Astrocyte of the cerebellum (primary cell): ENCODE results near the gene SRR.

Source experiments
- DNase-seq: peaks from one replicate; pipeline ENCODE4 v3.0.0-alpha.2; 2011; ENCODE audit warnings: low read depth
- H3K4me3 ChIP-seq: 2 replicates; pipeline ENCODE4 v1.5.1; 2011; ENCODE audit warnings: mild to moderate bottlenecking, low read depth, low read length, moderate library complexity
- CTCF ChIP-seq: IDR thresholded peaks from 2 replicates; pipeline ENCODE4 v1.5.1; 2012; ENCODE audit warnings: low read length, low read depth, moderate library complexity, mild to moderate bottlenecking; ENCODE audit errors: missing control alignments
- in situ Hi-C: cut with HindIII; loops from 2 replicates; pipeline ENCODE4 v1.10.0; 2017; ENCODE audit warnings: low sequenced_read_pairs

The SRR gene

DNA sequence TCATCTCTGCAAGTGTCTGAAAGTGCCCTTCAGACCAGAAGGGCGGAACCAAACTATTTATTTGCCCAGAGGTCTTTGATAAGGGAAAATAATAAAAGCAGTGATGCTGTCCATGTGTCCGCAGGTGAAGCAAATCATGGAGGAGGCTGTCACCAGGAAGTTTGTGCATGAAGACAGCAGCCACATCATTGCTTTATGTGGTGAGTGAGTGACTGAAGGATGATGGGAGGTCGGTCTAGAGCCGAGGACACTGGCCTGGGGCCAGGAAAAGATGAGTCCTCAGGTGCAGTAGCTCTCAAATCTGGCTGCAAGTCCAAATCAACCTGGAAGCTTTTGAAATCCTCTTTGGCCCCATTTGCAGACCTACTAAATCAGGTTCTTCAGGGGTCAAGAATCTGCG lies 39.7 kb downstream of the SRR start:
- no peak overlapping the region for H3K4me3 ChIP-seq
- no peak for DNase-seq
- no peak for TF ChIP-seq CTCF
- in situ Hi-C loops = no loop called here

DNA sequence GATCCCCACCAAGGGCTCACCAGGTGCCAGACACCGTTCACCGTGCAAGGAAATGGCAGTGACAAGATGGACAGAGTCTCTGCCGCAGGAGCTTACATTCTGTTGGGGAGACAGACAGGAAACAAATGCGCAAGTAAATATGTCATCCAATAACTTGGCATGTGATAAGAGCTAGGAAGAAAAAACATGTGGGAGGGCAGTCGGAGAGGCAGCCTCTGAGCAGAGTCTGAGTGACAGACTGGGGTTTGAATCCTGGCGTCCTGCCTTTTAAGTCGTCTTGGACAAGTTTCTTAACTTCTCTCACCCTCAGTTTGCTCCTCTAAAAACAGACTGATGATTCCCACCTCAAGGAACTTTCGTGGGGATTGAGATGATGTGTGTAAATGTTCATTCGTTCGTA lies 40.8 kb downstream of the SRR start:
- no peak overlapping the region for H3K4me3 ChIP-seq
- in situ Hi-C loops = no loop called here
- TF ChIP-seq CTCF = no peak
- DNase-seq = no peak

DNA sequence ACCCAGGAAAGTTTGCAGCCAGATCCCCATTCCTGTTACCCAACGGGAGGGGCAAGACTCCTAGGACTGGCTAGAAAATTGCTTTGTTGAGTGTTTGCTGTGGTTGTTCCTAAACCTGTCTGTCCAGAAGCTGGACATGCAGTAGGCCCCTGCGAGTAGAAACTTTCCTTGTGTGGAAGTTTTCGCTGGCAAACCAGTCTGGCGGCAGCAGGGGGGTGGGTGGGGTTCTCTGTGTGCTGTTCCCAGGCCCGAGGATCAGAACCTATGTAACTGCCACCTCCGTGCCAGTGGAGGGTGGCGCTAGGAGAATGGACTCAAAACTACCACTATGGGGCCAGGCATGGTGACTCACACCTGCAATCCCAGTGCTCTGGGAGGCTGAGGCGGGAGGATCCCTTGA lies 42.7 kb downstream of the SRR start:
- H3K4me3 ChIP-seq = no peak overlapping the region
- no peak for TF ChIP-seq CTCF

GRCh38 chr17:2347805-2348685 lies 44.3 kb downstream of the SRR start:
- in situ Hi-C loops = no loop called here
- no peak for DNase-seq
- no peak overlapping the region for H3K4me3 ChIP-seq
- TF ChIP-seq CTCF = no peak

More for the DNA sequence above, 42.7 kb downstream of the SRR start:
- in situ Hi-C loops = no loop called here
- no peak for DNase-seq

DNA sequence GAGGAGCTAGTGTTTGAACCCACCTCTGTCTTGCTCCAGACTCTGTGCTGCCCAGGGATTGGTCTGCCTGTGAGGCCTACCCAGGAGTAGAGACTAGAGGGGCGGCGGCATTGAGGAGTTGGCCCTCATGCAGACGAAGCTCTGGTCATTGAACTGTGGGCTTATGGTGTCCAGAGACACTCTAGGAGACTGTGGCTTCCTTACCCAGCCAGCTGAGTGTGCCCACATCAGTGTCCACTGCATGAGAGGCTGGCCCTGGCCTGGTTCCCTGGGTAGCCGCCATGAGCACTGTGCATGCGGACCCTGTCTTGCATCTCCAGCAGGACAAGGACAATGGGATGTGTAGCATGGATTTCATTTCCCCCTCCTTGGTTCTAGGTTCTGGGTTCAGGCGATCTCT lies 47.5 kb downstream of the SRR start:
- in situ Hi-C loops = no loop called here
- no peak for TF ChIP-seq CTCF
- no peak overlapping the region for H3K4me3 ChIP-seq
- no peak for DNase-seq

- no peak for TF ChIP-seq CTCF
- in situ Hi-C loops = no loop called here
- H3K4me3 ChIP-seq = no peak overlapping the region
- DNase-seq = no peak
Measured at GRCh38 chr17:2354311-2354710, 50.6 kb downstream of the SRR start.
